HG02642 (cell line): Measurements from ENCODE around the gene PGGHG.
"Not testable (repeated sequence)": the region's sequence is repeated elsewhere in the genome, so short reads cannot be mapped to it uniquely, and the experiment has no call there.

Experiments
- ATAC-seq: cut with Tn5 transposase; IDR thresholded peaks from one replicate; pipeline ENCODE4 v1.9.1; 2021; ENCODE audit warnings: mild to moderate bottlenecking; ENCODE audit not compliant: unreplicated experiment, poor library complexity

The PGGHG gene

GRCh38 chr11:284105-285020 is 4.6 kb upstream of the PGGHG start:
- no peak for ATAC-seq

DNA sequence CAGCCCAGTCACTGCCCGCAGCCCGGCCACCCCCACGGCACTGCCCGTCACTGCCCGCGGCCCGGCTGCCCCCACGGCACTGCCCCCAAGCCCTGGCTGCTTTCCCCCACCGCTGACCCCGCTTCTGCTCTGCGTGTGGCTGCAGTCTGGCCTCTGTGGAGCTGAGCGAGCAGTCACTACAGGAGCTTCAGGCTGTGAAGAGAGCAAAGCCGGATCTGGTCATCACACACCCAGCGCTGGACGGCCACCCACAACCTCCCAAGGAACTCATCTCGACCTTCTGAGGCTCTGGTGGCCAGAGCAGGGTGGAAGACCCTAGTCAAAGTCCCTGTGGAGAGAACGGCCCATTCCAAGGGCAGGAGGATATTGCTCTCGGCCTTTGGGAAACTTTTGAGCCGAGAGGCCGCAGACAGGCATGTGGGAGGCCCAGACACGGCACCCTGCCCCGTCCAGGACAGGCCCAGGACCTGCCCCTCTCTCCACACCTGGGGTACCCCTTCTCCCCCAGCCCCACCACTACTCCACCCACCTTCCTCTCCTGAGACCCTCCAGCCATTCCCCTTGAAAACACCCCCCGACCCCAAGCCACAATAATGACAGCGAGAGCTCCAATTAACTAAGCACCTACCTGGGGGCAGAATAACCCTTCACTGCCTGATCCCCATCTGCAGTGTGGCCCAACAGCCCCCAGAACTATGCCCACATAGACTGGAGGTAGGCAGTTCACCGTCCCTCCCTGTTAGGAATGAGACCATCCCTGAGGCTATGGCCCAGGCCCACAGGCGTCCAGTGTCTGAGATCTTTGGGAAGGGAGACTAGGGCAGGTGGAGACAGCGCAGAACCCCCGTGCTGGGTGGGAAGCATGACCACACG is 3.7 kb upstream of the PGGHG start:
- no peak for ATAC-seq

DNA sequence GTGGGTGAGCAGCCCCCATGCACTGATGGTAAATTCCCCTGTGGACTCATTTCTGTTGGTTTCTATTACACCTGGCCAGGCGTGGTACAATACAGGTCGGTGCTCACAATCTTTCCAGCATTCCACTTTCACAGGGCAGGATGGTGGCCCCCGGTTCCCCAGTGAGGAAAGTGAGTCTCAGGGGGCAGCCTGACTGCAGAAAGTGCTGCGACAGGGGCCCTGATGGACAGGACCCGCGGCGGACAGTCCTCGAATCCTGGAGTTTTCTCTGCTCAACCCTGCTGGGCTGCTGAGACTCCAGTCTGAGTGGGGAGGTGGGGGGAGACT is 3.1 kb upstream of the PGGHG start:
- ATAC-seq = no peak

GRCh38 chr11:286977-287820 is 1.7 kb upstream of the PGGHG start:
- not testable (repeated sequence) for ATAC-seq

DNA sequence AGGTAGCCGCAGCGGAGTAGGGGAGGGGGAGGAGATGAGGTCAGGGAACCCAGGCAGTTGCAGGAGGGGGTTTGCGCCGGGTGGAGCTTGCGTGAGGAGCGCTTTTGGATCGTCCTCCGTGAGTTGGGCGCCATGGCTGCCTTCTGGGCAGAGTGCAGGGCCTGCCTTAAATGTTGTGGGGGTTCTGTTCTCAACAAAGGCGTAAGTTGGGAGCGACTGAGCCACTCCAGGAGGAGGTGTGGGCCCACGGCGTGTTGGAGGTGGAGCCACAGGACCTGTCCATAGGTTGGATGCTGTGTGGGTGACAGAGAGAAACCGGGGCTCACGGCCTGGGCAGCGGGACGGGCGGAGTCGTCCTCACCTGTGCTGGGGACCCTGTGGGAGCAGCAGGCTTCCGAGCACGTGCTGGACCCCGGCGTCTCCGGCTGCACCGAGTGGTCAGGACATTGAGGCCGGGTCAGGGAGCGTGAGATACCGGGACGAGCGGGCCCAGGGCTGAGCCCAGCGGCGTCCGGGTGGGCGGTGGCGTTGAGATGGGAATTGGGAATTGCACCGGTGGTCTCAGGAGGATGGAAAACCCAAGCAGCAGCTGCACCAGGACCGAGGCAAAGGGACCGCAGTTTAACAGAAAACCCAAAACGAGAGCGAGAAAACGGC is 977 bp upstream of the PGGHG start:
- no peak for ATAC-seq

GRCh38 chr11:289398-289711 is 429 bp downstream of the PGGHG start:
- no peak for ATAC-seq

DNA sequence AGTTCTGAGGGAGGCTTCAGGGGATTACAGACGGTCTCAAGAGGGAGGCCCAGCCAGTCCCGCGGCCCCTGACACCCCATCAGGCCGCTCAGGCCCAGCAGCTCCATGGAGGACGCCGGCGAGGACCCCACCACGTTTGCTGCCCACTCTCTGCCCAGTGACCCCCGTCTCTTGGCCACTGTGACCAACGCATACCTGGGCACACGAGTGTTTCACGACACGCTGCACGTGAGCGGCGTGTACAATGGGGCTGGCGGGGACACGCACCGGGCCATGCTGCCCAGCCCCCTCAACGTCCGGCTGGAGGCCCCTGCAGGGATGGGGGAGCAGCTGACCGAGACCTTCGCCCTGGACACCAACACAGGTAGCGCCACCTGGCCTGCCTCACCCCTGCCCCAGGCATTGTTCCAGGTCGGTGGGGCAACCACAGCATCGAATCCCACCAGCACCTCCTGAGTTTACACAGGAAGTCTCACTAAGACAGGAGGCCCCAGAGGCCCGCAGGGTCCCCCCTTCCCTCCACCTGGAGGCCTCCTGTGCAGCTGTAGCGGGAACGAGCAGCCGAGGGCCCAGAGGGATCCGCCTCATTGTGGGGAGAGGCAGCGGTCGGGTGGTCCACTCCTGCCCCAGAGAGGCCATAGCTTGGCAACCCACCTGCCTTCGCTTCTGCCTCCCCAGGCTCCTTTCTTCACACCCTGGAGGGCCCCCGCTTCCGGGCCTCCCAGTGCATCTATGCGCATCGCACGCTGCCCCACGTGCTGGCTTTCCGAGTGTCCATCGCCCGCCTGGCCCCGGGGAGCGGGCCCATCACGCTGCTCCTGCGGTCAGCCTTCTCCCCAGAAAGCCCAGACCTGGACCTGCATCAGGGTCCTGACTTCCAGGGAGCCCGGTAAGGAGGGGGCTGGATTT is 1.0 kb downstream of the PGGHG start:
- ATAC-seq = no peak

DNA sequence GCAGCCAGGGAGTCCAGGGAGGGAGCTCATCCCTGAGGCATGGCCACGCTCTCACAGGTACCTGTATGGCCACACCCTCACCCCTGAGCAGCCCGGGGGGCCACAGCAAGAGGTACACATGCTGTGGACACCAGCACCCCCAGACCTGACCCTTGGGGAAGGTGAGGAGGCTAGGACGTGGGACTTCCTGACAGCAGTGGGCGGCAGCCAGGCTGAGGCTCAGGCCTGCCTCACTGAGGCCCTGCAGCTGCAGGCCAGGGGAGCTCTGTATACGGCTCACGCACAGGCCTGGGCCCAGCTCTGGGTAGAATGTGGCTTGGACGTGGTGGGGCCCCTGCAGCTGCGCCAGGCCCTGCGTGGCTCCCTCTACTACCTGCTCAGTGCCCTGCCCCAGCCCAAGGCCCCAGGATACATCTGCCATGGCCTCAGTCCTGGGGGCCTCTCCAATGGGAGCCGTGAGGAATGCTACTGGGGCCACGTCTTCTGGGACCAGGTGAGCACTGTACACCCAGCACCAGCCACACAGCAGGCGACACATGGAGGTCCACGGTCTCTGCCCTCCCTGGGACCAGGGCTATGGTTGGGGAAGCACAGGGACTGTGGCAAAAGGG is 1.8 kb downstream of the PGGHG start:
- no peak for ATAC-seq

GRCh38 chr11:291281-292210 is 2.6 kb downstream of the PGGHG start:
- ATAC-seq = no peak

- no peak for ATAC-seq
Observed at GRCh38 chr11:292211-293121, 3.5 kb downstream of the PGGHG start.

- ATAC-seq = no peak
Observed at GRCh38 chr11:293271-293851, 4.4 kb downstream of the PGGHG start.

DNA sequence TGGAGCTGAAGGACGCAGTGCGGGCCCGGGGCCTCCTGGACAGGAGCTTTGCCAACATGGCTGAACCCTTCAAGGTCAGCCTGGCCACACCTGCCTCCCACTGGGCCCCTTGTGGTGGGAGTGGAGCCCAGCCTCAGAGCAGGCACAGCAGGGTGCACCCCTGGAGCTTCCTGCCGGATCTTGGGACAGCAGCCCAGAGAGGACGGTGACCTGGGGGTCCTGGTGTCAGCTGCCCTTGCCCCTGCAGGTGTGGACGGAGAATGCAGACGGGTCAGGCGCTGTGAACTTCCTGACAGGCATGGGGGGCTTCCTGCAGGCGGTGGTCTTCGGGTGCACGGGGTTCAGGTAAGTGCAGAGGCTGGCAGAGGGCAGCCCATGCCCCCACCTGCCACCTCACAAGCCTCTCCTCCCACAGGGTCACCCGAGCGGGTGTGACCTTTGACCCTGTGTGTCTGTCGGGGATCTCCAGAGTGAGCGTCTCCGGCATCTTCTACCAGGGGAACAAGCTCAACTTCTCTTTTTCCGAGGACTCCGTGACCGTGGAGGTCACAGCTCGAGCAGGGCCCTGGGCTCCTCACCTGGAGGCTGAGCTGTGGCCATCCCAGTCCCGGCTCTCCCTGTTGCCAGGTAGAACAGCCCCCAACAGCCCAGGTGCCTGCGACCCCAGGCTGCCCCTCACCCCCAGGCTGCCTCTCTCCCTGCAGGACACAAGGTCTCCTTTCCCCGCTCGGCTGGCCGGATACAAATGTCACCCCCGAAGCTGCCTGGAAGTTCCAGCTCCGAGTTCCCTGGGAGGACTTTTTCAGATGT is 5.1 kb downstream of the PGGHG start:
- ATAC-seq = no peak

DNA sequence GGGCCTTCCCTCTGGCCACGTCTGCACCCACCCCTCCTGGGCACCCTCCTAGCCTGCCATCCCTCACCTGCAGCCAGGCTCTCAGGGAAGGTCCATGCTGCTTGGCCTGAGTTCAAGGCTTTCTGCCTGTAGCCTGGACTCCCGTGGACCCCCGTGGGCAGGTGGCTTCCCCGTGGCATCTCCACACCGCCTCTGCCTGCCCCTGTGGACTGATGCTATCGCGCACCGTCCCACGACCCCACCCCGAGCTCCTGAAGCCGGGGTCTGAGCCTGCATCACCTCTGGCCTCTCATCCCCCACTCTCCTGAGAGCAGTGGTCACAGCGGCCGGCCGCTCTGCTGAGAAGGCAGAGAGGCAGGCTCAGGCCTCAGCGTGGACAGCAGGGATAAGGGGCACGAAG is 5.9 kb downstream of the PGGHG start:
- ATAC-seq = no peak

DNA sequence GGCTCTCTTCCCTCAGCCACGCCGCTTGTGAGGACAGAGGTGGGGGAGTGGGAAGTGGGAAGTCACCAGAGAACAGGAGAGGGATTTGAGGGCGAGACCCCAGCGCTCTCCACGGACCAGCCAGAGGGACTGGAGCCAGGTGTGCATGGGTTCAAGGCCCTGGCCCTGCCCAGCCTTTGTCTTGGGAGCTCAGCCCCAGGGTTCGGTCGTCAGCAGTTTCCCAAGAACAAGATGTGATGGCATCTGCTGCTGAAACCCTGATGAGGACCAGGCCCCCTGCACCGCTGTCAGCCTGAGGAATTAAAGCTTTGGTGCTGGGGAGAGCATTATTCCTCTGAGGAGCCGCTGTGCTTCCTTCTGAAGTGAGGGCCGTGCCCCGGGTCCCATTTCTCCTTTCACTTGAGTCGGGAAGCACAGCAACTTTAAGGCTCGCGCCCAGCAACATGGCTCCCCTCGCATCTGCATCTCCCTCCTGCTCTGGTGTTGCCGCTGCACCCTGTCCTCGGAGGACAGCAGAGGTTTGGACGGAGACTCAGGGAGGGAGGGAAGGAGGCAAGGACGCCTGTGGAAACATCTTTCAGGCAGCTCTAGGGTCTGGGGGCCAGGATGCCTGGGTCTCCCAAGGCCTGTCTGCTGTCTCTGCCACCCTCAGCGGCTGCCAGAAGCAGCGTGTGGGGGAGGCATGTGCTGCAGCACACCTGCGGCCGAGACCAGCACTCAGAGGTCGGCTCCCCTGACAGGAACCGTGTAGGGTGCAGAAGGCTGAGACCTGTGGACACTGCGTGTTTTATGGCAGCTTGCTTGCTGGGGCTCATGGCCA is 6.6 kb downstream of the PGGHG start:
- ATAC-seq = no peak
